Measurements from ENCODE around the gene KNSTRN. TPM values are rescaled to one million over a fixed set of nuclear protein-coding genes. Genes with fewer than 3 reads are reported as not detected.

KNSTRN gene
- total RNA-seq, 2 donors from 2014 or later = 48.5 to 65.9 TPM

Other genes with a start within 250 kb of the KNSTRN start
- 10 to 100 TPM; 85.7 to 99.5 TPM for gene BUB1B, start 221.7 kb upstream of the KNSTRN start, total RNA-seq
- gene PAK6, start 143.7 kb upstream of the KNSTRN start, total RNA-seq = 1 to 10 TPM in 1 of 2 donors, under 1 TPM in 1; 0.42 to 1.4 TPM
- gene ANKRD63, start 99.7 kb upstream of the KNSTRN start, total RNA-seq = not detected
- gene PLCB2, start 74.8 kb upstream of the KNSTRN start, total RNA-seq = 100 to 1,000 TPM; 111 to 116 TPM
- gene INAFM2, start 59.0 kb upstream of the KNSTRN start, total RNA-seq = 10 to 100 TPM; 10.8 to 11.0 TPM
- gene CCDC9B, start 41.8 kb upstream of the KNSTRN start, total RNA-seq = 1 to 10 TPM in 1 of 2 donors, under 1 TPM in 1; 0.78 to 2.7 TPM
- not detected for gene PHGR1, start 31.7 kb upstream of the KNSTRN start, total RNA-seq
- gene DISP2, start 24.5 kb upstream of the KNSTRN start, total RNA-seq = 1 to 10 TPM in 1 of 2 donors, under 1 TPM in 1; 0.11 to 1.6 TPM
- gene IVD, start 23.1 kb downstream of the KNSTRN start, total RNA-seq = 10 to 100 TPM; 48.8 to 57.9 TPM
- gene BAHD1, start 58.2 kb downstream of the KNSTRN start, total RNA-seq = 10 to 100 TPM; 16.6 to 20.3 TPM
- gene CHST14, start 88.3 kb downstream of the KNSTRN start, total RNA-seq = 10 to 100 TPM in 1 of 2 donors, 1 to 10 TPM in 1; 6.0 to 12.1 TPM
- gene CCDC32, start 182.3 kb downstream of the KNSTRN start, total RNA-seq = 10 to 100 TPM; 34.9 to 41.3 TPM
- 10 to 100 TPM in 1 of 2 donors, 1 to 10 TPM in 1; 8.5 to 14.2 TPM for gene RPUSD2, start 186.6 kb downstream of the KNSTRN start, total RNA-seq
- 10 to 100 TPM; 25.0 to 39.1 TPM for gene KNL1, start 211.5 kb downstream of the KNSTRN start, total RNA-seq